ENCODE measurements around the gene SLC26A6.
A peak's percentile ranks its signal among the peaks of the same experiment; 100 is the strongest.

Gene SLC26A6

DNA sequence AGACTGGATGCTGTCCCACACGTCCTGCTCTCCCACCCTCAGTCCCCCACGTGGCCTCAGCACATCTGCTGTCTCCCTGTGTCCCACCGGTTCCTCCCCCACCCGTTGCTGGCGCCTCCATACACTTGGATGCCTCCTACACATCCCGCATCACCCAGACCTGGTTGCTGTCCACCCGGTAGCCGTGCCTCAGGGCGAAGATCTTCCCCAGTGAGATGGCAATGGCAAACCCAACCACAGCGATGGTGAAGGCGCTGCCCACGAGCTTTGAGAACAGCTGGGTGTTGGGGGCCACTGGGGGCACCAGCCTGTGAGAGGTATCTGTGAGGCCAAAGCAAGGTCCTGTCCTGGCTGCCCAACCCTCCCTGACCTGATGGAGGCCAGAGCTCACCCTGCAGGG, 4.4 kb downstream of the SLC26A6 start:
- no peak for DNase-seq

GRCh38 chr3:48630407-48630806, 4.9 kb downstream of the SLC26A6 start:
- no peak for DNase-seq

DNA sequence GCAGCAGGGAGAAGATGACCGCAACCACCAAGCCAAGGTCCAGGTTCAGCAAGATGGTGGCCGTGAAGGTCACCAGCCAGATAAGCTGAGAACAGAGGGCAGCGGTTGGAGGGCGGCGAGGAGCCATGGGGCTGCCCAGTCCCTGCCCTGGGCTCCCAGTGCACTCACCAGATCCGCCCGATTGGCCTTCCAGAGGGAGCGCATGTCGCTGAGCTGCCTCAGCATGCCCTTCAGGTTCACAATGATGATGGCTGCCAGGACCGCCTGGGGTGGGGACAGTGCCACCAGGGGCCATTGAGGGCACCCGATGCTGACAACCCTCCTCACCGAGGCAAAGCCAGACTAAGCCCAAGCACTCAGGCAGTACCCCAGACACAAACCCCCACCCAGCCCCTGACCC, 5.4 kb downstream of the SLC26A6 start:
- no peak for DNase-seq

DNA sequence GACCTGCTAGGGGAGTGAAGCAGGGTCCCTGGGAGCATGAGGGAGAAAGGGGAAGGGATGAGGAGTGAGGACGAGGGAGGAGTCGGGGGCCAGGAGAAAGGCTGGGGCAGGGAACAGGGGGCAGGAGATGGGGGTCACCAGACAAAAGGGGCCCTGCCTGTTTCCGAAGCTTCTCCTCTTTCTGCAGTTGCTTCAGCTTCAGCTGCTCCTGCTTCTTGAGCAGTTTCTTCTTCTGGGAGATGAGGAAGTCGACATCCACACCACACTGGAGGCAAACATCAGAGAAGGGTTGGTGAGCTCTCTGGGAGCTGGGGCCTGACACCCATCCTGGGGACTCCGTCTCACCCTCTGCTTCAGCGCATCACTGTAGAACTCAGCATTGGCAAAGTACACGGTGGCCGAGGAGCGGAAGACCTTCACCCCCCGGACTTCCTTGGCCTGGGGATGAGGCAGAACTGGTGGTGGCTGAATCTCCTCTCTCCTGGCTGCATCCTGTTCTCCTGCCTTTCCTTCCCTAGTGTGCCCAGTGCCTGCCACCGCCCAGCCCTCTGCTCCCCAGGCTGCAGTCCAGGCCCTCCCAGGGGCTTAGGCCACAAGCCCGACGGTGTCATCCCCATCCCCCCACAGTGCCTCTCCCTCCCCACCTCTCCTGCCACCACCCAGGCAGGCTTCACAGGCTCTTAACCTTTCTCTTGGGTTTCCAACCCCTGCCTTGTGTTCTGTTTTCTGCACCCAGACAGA, 6.8 kb downstream of the SLC26A6 start:
- DNase-seq, result no peak

DNA sequence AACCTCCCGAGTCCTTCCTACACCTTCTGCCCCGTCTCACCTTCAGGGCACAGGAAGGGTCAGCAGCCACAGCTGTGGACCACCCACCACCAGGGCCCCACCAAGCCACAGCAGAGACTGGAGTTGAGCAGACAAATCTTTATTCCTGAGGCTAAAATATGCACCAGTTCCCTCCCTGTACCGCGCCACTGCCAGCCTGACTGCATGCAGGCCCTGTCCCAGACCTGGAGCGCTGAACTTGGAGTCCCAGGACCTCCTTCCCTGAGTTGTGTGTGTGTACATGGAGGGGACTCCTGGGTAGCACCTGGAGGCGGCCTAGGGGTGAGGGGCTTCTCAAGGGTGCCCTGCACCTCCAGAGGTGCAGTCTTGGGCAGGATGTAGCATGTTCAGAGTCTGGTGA, 9.7 kb downstream of the SLC26A6 start:
- no peak for DNase-seq

- no peak for DNase-seq
Observed at GRCh38 chr3:48624767-48625166, 10.5 kb downstream of the SLC26A6 start.

- no peak for DNase-seq
Observed at GRCh38 chr3:48623851-48624547, 11.3 kb downstream of the SLC26A6 start.

DNA sequence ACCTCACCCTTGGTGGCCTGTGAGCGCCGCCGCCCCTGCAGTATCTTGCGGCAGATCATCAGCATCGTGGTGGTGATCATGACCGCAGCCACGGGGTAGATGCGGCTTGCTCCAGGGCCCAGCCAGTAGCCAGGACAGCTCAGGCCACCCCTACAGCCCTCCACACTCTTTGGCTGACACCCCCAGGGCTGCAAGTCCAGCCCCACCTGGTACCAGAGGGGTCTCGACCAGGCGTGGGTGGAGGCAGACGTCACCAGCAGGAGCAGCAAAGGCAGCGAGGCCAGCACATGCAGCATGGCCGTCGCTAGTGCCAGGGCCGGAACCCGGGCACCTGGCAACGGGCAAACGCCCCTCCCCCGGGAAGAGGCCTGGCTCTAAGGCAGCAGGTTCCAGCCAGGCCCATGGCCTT, 13.8 kb downstream of the SLC26A6 start, which contains the start of gene TMEM89:
Gene TMEM89 (minus strand): TSS at position 309 of the 409 bp plus-strand sequence. CDS start 13 bp downstream, at position 296.
- DNase-seq, result no peak

DNA sequence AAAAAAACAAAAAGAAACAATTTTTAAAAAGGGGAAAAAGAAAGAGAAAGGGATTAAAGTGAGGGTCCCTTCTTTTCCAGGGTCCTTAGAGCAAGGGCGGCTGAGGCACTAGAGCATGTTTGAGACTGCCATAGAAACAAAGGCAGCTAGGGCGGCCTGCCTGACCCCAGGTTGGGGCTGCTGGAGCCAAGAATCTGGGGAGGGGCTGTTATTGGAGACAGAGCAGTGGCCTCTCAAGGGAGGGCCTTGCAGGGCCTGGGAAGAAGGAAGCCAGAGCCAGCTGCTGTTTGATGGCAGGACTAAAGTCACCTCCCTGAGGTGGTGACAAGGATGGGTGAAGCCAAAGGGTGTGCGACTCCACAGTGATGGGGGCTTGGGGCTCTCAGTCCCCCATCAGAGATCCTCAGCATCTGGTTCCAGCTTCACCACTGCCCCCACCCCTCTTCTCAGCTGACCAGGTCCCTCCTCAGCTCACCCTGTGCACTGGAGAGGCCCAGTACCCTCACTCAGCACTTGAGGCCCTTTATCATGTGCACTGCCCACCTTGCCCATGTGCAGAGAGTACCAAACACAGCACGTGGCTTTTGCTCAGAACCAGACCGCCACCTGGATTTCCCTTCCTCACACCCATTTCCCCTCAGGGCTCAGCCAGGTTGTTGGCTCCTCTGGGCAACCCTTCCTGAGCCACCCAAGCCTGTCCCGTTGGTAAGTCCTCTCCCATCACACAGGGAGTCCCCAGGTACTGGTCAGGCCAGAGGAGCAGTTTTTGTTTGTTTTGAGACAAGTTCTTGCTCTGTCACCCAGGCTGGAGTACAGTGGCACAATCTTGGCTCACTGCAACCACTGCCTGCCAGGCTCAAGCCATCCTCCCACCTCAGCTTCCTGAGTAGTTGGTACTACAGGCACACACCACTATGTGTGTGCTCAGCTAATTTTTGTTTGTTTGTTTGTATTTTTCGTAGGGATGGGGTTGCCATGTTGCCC, 15.4 kb downstream of the SLC26A6 start:
- DNase-seq, result no peak

- no peak for DNase-seq
Observed at GRCh38 chr3:48617559-48617958, 17.7 kb downstream of the SLC26A6 start.

DNA sequence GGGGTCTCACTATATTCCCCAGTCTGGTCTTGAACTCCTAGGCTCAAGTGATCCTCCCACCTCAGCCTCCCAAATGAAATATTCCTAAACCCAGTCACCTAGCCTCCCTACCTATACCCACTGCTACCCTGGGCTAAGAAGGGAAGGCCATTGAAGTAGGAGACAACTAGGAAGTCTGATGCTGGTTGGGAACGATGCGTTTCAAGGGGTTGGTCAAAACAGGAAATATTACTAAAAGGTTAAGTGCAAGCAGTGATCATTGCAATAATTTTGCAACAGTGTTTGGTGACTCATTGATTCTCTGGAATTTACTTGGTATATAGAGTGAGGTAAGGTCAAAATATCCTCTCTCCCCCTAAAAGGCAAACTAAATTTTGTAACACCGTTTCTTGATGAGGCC, 21.2 kb downstream of the SLC26A6 start:
- no peak for DNase-seq

- no peak for DNase-seq
Observed at GRCh38 chr3:48612309-48612708, 23.0 kb downstream of the SLC26A6 start.

DNA sequence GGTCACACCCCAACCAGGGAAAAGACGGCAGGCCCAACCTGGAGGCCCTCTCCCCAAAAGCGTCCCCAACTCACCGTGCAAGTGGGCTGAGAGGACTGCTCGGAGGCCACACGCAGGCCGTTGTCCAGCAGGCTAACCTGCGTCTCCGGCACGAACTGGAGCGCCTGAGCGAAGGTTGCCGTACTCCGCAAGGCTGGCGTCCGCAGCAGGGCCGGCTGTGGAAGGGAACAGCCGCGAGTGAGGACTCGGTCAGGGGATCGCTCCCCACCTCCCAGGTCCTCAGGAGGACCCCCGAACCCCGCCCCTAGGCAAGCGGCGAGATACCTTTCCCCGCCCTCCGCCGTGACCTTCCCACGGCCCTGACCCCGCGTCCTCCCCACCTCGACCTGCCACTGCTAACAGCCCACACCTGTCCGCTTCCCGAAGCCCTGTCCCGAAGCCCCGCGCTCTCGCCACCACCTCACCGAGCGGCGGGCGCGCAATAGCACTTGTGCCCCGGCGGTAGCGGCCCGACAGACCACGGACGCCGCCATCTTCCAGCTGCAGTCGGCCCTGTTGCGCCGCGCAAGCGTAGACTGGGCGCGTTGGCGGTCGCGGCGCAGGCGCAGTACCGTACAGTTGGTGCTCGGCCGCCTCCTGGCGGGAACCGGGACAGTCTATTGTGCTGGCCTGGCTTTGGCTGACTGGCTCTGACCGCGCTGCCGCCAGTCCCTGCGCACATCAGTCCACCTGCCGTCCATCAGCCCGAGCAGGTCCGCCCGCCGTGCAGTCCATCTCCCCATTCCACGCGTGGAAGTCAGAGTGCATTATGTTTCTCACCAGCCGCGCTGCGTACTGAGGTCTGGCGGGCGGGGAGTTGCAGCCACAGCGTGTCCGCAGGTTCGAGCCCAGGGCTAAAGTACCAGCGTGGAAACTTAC, 25.9 kb downstream of the SLC26A6 start, which contains the start of gene UQCRC1:
Gene UQCRC1 (minus strand): TSS at position 559 of the 918 bp plus-strand sequence. CDS start 26 bp downstream, at position 533.
- DNase-seq, result peak; percentile 93

DNA sequence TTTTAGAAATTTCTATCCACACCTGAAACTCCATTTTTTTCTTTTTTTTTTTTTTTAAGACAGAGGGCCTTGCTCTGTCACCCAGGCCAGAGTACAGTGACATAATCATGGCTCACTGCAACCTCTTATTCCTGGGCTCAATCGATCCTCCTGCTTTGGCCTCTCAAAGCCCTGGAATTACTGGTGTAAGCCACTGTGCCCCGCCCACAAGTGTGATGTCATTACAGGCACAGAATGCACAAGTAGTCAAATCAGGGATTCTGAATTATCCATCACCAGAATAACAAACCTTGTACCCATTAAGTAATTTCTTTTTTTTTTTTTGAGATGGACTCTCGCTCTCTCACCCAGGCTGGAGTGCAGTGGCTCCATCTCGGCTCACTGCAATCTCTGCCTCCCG, 27.7 kb downstream of the SLC26A6 start:
- DNase-seq, result peak; percentile 23

GRCh38 chr3:48601622-48601994, 33.7 kb downstream of the SLC26A6 start:
- DNase-seq, result no peak

DNA sequence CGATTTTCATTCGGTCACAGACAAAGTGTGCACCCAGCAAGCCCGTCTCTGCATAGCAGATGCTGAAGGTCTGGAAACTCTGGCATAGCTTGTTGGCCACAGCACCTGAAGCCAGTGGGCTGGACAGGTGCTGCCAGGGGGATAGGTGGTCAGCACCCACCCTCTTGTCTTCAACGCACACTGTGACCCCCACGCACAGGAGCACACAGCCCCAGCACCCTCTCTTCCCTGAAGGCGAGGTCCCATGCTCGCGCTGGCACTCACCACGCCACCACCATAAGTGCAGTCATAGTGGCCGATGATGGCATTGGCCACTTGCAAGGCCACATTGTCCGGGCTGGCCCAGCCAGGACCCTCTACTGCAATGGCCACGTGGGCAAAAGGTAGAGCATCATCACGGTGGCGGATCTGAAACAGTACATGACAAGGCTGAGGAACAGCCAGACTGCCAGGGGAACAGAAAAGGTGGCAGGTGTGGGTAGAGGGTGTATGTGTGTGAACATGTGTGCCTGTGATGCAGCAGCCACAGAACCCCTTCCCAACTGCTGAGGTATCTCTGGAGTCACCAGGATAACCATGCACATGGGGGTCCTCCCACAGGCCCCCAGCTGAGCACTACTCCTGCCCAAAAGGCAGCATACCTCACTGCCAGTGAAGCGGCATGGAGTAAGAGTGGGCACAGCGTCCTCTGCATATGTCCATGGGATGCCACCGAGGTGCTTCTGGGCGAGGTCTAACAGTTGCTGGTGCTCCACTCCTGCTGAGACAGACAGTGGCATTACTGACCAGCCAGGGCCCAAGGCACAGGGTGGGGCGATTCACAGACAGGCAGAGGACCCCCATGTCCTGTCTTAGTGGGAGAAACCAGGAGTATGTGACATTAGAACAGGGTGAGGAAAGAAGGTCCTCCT, 34.3 kb downstream of the SLC26A6 start:
- DNase-seq, result no peak

- DNase-seq, result no peak
Observed at GRCh38 chr3:48599509-48600285, 35.6 kb downstream of the SLC26A6 start.

GRCh38 chr3:48599077-48599501, 36.2 kb downstream of the SLC26A6 start:
- DNase-seq, result no peak

- no peak for DNase-seq
Observed at GRCh38 chr3:48598323-48599076, 36.8 kb downstream of the SLC26A6 start.
